CD4-positive, CD25-positive, alpha-beta regulatory T cell (primary cell): Measurements from ENCODE around the gene NEURL1. TPM values are rescaled to one million over a fixed set of nuclear protein-coding genes. Genes with fewer than 3 reads are reported as not detected.
A peak's percentile ranks its signal among the peaks of the same experiment; 100 is the strongest.

ENCODE experiments used
- ATAC-seq, 2 donors: fragments of 150-1000 bp; cut with Tn5 transposase; one replicate each; pipeline ENCODE4 v1.10.0; 2021; ENCODE audit warnings: low read depth in 2 of 2, moderate number of reproducible peaks in 2 of 2, moderate library complexity in 1 of 2
- DNase-seq, 3 donors: peaks; one replicate each; pipeline versions ENCODE4 v3.0.0 to v3.0.0-alpha.2; 2012 to 2022; ENCODE audit warnings: mixed read lengths in 1 of 3
- H3K27ac ChIP-seq: one replicate; pipeline ENCODE4 v1.7.0; 2013; ENCODE audit warnings: mild to moderate bottlenecking, low read length; ENCODE audit not compliant: insufficient read depth, poor library complexity, severe bottlenecking
- H3K27me3 ChIP-seq: one replicate; pipeline ENCODE4 v1.7.0; 2013; ENCODE audit warnings: low read length; ENCODE audit not compliant: control insufficient read depth, insufficient read depth
- H3K36me3 ChIP-seq: one replicate; pipeline ENCODE4 v1.7.0; 2013; ENCODE audit warnings: mild to moderate bottlenecking, low read length, moderate library complexity; ENCODE audit not compliant: control insufficient read depth, insufficient read depth
- H3K4me1 ChIP-seq: 2 replicates; pipeline ENCODE4 v1.7.0; 2013; ENCODE audit warnings: mild to moderate bottlenecking, low read length; ENCODE audit not compliant: insufficient read depth, control insufficient read depth, poor library complexity, severe bottlenecking
- H3K4me3 ChIP-seq: one replicate; pipeline ENCODE4 v1.7.0; 2013; ENCODE audit warnings: low read depth, mild to moderate bottlenecking, low read length, moderate library complexity
- H3K9me3 ChIP-seq, 2 experiments: 1 replicate in 1 of 2; 2 replicates in 1 of 2; pipeline ENCODE4 v1.7.0; 2013; ENCODE audit warnings: low read length in 2 of 2, mild to moderate bottlenecking in 1 of 2, moderate library complexity in 1 of 2; ENCODE audit not compliant: control insufficient read depth in 2 of 2
- H3K27ac Mint-ChIP-seq, 3 donors: one replicate each; pipeline ENCODE4 v1.8.0; 2020 to 2022; ENCODE audit warnings: mild to moderate bottlenecking in 3 of 3, mixed read lengths in 3 of 3, moderate library complexity in 2 of 3
- H3K27me3 Mint-ChIP-seq: one replicate; pipeline ENCODE4 v1.8.0; 2022; ENCODE audit warnings: mild to moderate bottlenecking, mixed read lengths
- H3K36me3 Mint-ChIP-seq: one replicate; pipeline ENCODE4 v1.8.0; 2020; ENCODE audit warnings: mixed read lengths
- H3K4me1 Mint-ChIP-seq, 4 donors: one replicate each; pipeline ENCODE4 v1.8.0; 2020 to 2022; ENCODE audit warnings: mixed read lengths in 4 of 4, mild to moderate bottlenecking in 1 of 4
- H3K4me3 Mint-ChIP-seq, 4 donors: one replicate each; pipeline ENCODE4 v1.8.0; 2020 to 2022; ENCODE audit warnings: mild to moderate bottlenecking in 4 of 4, mixed read lengths in 4 of 4, moderate library complexity in 3 of 4
- H3K9me3 Mint-ChIP-seq, 7 donors: one replicate each; pipeline ENCODE4 v1.8.0; 2020 to 2022; ENCODE audit warnings: mixed read lengths in 7 of 7, mild to moderate bottlenecking in 3 of 7, moderate library complexity in 2 of 7
- polyA plus RNA-seq, 4 donors: library from polyadenylated mRNA; unstranded; fragments of 300-500 nt; fragmentation: Illumina TruSeq; gene quantifications; one replicate each; pipeline ENCODE4 v1.2.3, GENCODE V29; 2021
- total RNA-seq: library from RNA; stranded (reverse); gene quantifications from one replicate; pipeline ENCODE4 v1.2.3, GENCODE V29; 2022

NEURL1 gene
- total and polyA plus RNA-seq, 5 donors from 2014 or later, result 0.29 to 1.1 (median 0.71) TPM

DNA sequence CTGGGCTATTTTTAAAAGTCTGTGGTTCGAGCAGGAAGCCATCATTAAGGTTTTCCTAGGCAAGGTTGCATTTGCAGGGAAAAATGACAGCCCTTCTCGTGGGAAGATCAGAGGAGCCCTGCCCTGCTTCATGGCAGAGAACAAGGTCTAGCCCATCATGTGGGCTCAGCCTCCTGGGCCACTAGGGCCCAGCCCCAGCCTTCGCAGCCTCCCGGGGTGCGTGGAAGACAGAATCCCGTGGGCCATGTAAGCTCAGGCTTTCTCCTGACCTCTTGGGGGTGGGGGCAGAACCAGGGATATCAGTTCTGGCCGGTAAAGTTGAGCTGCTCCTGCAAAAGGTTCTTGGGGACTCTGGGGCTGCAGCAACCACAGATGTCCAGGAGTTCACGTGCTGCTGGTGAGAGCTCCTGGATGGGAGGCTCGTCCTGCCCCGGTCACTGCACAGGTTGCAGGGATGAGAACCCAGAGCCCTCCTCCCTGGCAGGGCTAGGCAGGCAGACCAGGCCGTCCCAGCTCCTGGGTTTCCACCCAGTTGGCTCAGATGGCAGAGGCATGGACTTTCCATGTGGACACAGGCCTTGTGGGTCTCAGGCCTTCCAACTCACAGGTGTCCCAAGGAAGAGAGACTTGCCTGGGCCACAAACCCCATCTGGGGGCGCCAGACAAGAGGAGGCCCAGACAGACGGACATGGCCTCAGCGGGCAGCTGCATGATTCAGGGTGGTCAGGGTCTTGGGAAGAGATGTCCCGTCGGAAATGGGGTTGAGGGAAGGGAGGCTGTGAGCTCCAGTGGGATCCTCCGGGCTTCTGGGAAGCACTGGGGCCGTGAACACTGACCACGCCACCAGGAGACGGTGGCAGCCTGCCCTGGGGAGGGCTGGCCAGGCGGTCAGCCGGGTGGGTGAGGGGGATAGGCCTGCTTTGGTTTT, 126.2 kb downstream of the NEURL1 start:
- H3K4me3 Mint-ChIP-seq, result no peak overlapping the region
- DNase-seq (no peak), ATAC-seq (no peak)
- no peaks in the 10 kb centered on the region for H3K27me3 Mint-ChIP-seq
- no peak overlapping the region for H3K27ac ChIP-seq
- H3K4me1 Mint-ChIP-seq, result no peaks in the 10 kb centered on the region
- H3K4me1 ChIP-seq, result no peaks in the 10 kb centered on the region
- H3K9me3 ChIP-seq, result no peaks in the 10 kb centered on the region
- H3K4me3 ChIP-seq, result no peak overlapping the region
- H3K36me3 Mint-ChIP-seq, result peaks cover 16% of the 10 kb centered on the region
- no peaks in the 10 kb centered on the region for H3K27me3 ChIP-seq
- peaks cover 2% of the 10 kb centered on the region for H3K36me3 ChIP-seq
- no peaks in the 10 kb centered on the region for H3K9me3 Mint-ChIP-seq
- H3K27ac Mint-ChIP-seq, result no peak overlapping the region

DNA sequence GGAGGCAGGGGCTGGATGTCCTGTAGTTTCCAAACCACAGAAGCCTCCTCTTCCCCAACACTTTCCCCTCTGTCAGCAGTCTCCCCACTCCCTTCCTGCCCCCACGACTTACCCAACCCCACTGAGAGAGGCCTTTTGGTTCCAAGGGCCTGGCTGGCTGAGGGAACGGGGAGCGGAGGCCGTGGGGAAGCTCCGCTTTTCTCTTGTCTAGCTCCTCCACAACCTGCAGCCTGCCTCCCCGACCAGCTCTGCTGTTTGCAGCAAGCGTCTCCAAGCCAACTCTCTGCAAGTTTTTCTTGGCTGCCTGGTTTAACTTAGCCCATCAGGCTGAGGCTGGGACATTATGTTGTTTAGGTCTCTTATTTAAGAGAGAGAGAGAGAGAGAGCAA, 126.8 kb downstream of the NEURL1 start:
- H3K4me3 Mint-ChIP-seq, result no peak overlapping the region
- DNase-seq (no peak), ATAC-seq (no peak)
- Histone ChIP-seq H3K4me3 (no peak overlapping the region), H3K4me1 (no peaks in the 10 kb centered on the region), H3K27me3 (no peaks in the 10 kb centered on the region), H3K27ac (no peak overlapping the region), H3K36me3 (peaks cover 2% of the 10 kb centered on the region), H3K9me3 (no peaks in the 10 kb centered on the region)
- H3K9me3 Mint-ChIP-seq, result no peaks in the 10 kb centered on the region
- no peaks in the 10 kb centered on the region for H3K27me3 Mint-ChIP-seq
- no peaks in the 10 kb centered on the region for H3K4me1 Mint-ChIP-seq
- H3K36me3 Mint-ChIP-seq, result peaks cover 10% of the 10 kb centered on the region
- no peak overlapping the region for H3K27ac Mint-ChIP-seq

DNA sequence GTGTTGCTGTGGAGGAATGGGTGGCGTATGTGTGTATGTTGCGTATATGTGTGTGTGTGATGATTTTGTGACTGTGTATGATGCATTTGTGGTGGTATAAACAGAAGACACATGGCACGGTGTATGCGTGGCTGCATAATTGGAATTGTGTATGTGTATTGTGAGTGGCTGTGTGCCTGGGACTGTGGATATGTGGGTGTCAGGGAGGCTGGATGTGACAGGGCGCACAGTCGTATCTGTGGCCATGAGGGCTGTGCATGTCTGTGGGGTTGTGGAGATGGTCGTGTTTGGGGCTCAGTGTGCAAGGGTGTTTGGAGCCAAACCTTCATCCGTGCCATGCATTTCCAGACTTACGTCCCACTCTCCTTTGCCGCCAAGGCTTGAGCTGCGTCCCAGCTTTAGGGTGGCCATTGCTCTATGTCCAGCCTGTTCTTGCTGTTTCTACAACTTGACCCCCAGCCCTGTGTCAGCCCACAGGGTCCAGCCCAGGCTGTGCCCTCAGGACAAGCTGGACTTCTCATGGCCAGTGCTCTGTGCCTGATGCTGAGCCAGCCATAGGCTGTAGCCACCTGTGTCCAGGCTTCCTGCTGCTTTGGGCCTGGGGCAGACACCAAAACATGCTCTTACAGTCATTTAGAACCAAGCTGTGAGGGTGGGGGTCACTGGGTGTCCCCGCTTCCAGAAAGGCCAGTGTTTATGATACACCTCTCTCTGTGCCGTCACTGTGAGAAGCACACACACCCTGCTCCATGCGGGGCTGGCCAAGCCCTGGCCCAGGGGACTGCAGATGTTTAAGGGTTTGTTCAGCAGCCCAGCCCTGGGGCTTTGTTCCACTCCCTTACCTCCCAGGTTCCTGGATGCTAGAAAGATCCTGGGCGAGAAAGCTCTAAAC, 127.6 kb downstream of the NEURL1 start:
- DNase-seq (no peak), ATAC-seq (no peak)
- peaks cover 14% of the 10 kb centered on the region for H3K36me3 Mint-ChIP-seq
- H3K9me3 Mint-ChIP-seq, result no peaks in the 10 kb centered on the region
- Histone ChIP-seq H3K4me1 (no peaks in the 10 kb centered on the region), H3K27ac (no peak overlapping the region), H3K4me3 (no peak overlapping the region), H3K9me3 (no peaks in the 10 kb centered on the region), H3K27me3 (no peaks in the 10 kb centered on the region), H3K36me3 (peaks cover 6% of the 10 kb centered on the region)
- no peak overlapping the region for H3K4me3 Mint-ChIP-seq
- peak overlapping the region in 1 of 3 donors; percentile 1 for H3K27ac Mint-ChIP-seq
- no peaks in the 10 kb centered on the region for H3K27me3 Mint-ChIP-seq
- H3K4me1 Mint-ChIP-seq, result no peaks in the 10 kb centered on the region

DNA sequence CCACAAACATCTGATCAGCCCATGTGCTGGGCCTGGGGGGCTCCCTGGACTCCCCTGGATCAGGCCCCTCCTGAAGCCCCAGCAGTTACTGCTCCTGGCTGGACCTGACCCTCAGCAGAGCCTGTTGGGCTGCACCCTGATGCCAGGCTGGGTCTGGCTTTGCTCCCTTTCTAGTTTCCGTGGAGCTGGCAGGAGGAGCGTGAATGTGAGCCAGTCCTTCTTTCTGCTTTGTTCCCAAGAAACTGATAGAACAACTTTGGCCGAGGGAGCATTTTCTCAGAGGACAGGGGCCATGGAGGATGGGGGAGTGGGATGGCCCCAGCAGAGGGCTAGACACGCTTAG, 128.2 kb downstream of the NEURL1 start:
- H3K9me3 ChIP-seq, result no peaks in the 10 kb centered on the region
- no peaks in the 10 kb centered on the region for H3K27me3 ChIP-seq
- no peaks in the 10 kb centered on the region for H3K9me3 Mint-ChIP-seq
- no peak overlapping the region for H3K27ac Mint-ChIP-seq
- no peaks in the 10 kb centered on the region for H3K4me1 ChIP-seq
- peaks cover 14% of the 10 kb centered on the region for H3K36me3 Mint-ChIP-seq
- H3K27ac ChIP-seq, result no peak overlapping the region
- no peaks in the 10 kb centered on the region for H3K27me3 Mint-ChIP-seq
- no peak overlapping the region for H3K4me3 ChIP-seq
- H3K36me3 ChIP-seq, result peaks cover 7% of the 10 kb centered on the region
- DNase-seq (no peak), ATAC-seq (no peak)
- no peaks in the 10 kb centered on the region for H3K4me1 Mint-ChIP-seq
- no peak overlapping the region for H3K4me3 Mint-ChIP-seq

DNA sequence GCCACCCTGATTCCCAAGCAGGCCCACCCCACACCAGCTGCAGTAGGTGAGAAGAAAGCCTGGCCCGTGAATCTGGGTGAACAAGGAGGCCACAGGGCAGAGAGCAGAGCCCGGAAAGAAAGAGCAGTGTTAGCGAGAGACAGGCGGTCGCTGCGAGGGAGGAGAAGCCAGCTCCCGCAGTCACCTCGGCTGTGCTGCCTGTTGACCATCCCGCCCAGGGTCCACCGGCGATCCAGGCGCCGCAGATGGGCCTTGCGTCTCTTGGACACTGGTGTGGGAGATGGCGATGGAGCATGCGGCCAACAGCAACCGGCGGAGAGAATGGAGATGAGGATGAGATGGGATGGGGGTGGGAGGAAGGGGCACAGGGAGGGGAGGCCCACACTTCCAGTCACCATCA, 128.8 kb downstream of the NEURL1 start:
- ATAC-seq (no peak), DNase-seq (no peak)
- Histone ChIP-seq H3K27ac (no peak overlapping the region), H3K9me3 (no peaks in the 10 kb centered on the region), H3K4me1 (no peaks in the 10 kb centered on the region), H3K27me3 (no peaks in the 10 kb centered on the region), H3K4me3 (no peak overlapping the region), H3K36me3 (peaks cover 11% of the 10 kb centered on the region)
- Mint-ChIP-seq H3K36me3 (peaks cover 14% of the 10 kb centered on the region), H3K27ac (no peak overlapping the region), H3K9me3 (no peaks in the 10 kb centered on the region), H3K27me3 (no peaks in the 10 kb centered on the region), H3K4me3 (no peak overlapping the region), H3K4me1 (no peaks in the 10 kb centered on the region)

DNA sequence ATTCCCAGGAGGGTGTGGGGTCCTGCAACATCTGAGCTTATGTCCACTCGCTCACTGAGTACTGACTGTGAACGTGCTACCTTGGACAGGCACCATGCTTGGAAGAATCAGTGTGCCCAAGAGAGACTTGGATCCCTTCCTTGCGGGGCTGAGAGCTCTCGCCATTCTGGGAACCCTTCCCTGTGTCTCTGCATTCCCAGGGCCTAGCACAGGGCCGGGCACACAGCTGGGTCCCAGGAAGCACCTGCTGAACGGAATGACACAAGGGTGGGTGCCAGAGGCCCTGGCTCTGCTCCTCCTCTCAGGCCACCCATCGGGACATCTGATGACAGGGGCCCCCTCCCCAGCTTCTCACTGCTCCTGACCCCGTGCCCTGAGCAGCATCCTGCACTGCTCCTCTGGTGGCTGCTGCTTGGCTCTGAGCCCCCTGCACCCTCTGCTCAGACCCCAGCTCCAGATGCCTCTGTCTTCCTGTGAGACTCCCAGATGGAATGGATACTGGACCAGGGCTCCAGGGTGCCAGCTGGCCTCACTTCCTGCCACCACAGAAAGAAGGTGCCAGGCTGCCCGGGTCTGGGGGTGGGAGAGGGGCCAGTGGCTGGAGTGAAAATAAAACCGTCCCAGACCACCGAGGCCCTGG, 129.6 kb downstream of the NEURL1 start:
- H3K27me3 Mint-ChIP-seq, result no peaks in the 10 kb centered on the region
- Histone ChIP-seq H3K36me3 (peaks cover 11% of the 10 kb centered on the region), H3K4me3 (no peak overlapping the region), H3K9me3 (no peaks in the 10 kb centered on the region), H3K4me1 (no peaks in the 10 kb centered on the region), H3K27me3 (no peaks in the 10 kb centered on the region), H3K27ac (no peak overlapping the region)
- H3K27ac Mint-ChIP-seq, result no peak overlapping the region
- DNase-seq (no peak), ATAC-seq (no peak)
- no peak overlapping the region for H3K4me3 Mint-ChIP-seq
- no peaks in the 10 kb centered on the region for H3K4me1 Mint-ChIP-seq
- peaks cover 20% of the 10 kb centered on the region for H3K36me3 Mint-ChIP-seq
- H3K9me3 Mint-ChIP-seq, result no peaks in the 10 kb centered on the region

DNA sequence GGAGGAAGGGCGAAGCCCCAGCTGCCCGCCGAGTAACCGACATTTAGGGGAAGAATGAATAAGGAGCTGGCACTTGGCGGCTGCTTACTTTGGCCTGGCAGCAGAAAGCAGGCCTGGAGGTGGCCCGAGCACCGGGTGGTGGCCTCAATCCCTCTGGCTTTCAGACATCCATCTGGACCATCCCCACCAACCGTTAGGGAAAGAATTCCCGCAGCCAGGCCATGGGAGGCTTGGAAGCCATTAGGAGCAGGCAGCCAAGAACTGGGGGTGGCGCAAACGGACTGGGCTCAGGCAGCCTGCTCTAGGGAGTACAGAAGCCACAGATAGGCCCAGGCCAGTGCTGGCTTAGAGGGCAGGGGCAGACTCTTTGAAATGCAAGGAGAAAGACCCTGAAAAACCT, 132.7 kb downstream of the NEURL1 start:
- Mint-ChIP-seq H3K4me3 (no peak overlapping the region), H3K9me3 (no peaks in the 10 kb centered on the region), H3K4me1 (no peaks in the 10 kb centered on the region), H3K27ac (no peak overlapping the region), H3K36me3 (peaks cover 13% of the 10 kb centered on the region), H3K27me3 (no peaks in the 10 kb centered on the region)
- Histone ChIP-seq H3K4me3 (no peak overlapping the region), H3K36me3 (peaks cover 9% of the 10 kb centered on the region), H3K27me3 (no peaks in the 10 kb centered on the region), H3K9me3 (no peaks in the 10 kb centered on the region), H3K4me1 (no peaks in the 10 kb centered on the region), H3K27ac (no peak overlapping the region)
- no peak for ATAC-seq
- no peak for DNase-seq
